Right atrium auricular region (tissue), 2 donors: ENCODE results near the gene ACSM3. TPM values are rescaled to one million over a fixed set of nuclear protein-coding genes. Genes with fewer than 3 reads are reported as not detected.
"Not testable (repeated sequence)": the region's sequence is repeated elsewhere in the genome, so short reads cannot be mapped to it uniquely, and the experiment has no call there.

ENCODE experiments used
- DNase-seq: peaks from one replicate; pipeline ENCODE4 v3.0.0-alpha.2; 2019; ENCODE audit warnings: low spot score
- H3K27ac ChIP-seq, 2 donors: fragments of 200-600 bp; sonication (generic); 1 replicate in 1 of 2; 2 replicates in 1 of 2; pipeline ENCODE4 v1.5.1; 2016 to 2019
- H3K27me3 ChIP-seq, 2 donors: fragments of 200-600 bp; sonication (generic); one replicate each; pipeline versions ENCODE4 v1.5.1 to v1.6.0; 2017 to 2019
- H3K36me3 ChIP-seq: fragments of 200-600 bp; sonication (generic); one replicate; pipeline ENCODE4 v1.5.1; 2016
- H3K4me1 ChIP-seq, 2 donors: fragments of 200-600 bp; sonication (generic); one replicate each; pipeline versions ENCODE4 v1.5.1 to v1.6.0; 2017 to 2019
- H3K4me3 ChIP-seq, 2 donors: fragments of 200-600 bp; sonication (generic); 1 replicate in 1 of 2; 2 replicates in 1 of 2; pipeline ENCODE4 v1.5.1; 2017 to 2019; ENCODE audit warnings: mild to moderate bottlenecking in 1 of 2, moderate library complexity in 1 of 2
- H3K9me3 ChIP-seq, 2 donors: fragments of 200-600 bp; sonication (generic); one replicate each; pipeline ENCODE4 v1.5.1; 2019
- total RNA-seq, 2 donors: library from RNA; depleted of rRNA; stranded (reverse); fragments of >200 nt; gene quantifications; one replicate each; pipeline ENCODE4 v1.1.0, GENCODE V29; 2016
- TF ChIP-seq, protein P1 (sequence below), 2 donors: fragments of 200-600 bp; sonication (generic); IDR thresholded peaks; one replicate each; pipeline ENCODE4 v1.5.1; 2019; ENCODE audit warnings: antibody characterized with exemption in 2 of 2

ACSM3 gene
- total RNA-seq, 2 donors from 2014 or later = 15.8 to 27.0 TPM

DNA sequence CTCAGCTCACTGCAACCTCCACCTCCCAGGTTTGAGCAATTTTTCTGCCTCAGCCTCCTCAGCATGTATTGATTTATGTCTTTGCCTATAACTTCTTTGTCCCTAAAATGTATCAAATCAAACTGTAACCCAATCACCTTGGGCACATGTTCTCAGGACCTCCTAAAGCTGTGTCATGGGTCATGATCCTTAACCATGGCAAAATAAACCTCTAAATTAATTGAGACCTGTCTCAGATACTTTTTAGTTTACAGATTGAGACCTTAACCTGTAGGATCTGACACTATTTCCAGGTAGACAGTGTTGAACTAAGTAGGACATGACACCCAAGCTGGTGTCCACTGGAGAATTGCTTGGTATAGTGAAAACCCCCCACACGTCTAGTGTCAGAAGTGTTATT lies 2.6 kb upstream of the ACSM3 start:
- TF ChIP-seq, protein P1, sequence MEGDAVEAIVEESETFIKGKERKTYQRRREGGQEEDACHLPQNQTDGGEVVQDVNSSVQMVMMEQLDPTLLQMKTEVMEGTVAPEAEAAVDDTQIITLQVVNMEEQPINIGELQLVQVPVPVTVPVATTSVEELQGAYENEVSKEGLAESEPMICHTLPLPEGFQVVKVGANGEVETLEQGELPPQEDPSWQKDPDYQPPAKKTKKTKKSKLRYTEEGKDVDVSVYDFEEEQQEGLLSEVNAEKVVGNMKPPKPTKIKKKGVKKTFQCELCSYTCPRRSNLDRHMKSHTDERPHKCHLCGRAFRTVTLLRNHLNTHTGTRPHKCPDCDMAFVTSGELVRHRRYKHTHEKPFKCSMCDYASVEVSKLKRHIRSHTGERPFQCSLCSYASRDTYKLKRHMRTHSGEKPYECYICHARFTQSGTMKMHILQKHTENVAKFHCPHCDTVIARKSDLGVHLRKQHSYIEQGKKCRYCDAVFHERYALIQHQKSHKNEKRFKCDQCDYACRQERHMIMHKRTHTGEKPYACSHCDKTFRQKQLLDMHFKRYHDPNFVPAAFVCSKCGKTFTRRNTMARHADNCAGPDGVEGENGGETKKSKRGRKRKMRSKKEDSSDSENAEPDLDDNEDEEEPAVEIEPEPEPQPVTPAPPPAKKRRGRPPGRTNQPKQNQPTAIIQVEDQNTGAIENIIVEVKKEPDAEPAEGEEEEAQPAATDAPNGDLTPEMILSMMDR (IDR thresholded peaks at IDR 0.05) = no peak
- no peaks in the 10 kb centered on the region for H3K4me1 ChIP-seq
- no peaks in the 10 kb centered on the region for H3K36me3 ChIP-seq
- DNase-seq = no peak
- no peak overlapping the region for H3K4me3 ChIP-seq
- peaks cover 0 to 5% of the 10 kb centered on the region in 2 donors for H3K9me3 ChIP-seq
- H3K27me3 ChIP-seq = no peaks in the 10 kb centered on the region
- no peak overlapping the region for H3K27ac ChIP-seq

DNA sequence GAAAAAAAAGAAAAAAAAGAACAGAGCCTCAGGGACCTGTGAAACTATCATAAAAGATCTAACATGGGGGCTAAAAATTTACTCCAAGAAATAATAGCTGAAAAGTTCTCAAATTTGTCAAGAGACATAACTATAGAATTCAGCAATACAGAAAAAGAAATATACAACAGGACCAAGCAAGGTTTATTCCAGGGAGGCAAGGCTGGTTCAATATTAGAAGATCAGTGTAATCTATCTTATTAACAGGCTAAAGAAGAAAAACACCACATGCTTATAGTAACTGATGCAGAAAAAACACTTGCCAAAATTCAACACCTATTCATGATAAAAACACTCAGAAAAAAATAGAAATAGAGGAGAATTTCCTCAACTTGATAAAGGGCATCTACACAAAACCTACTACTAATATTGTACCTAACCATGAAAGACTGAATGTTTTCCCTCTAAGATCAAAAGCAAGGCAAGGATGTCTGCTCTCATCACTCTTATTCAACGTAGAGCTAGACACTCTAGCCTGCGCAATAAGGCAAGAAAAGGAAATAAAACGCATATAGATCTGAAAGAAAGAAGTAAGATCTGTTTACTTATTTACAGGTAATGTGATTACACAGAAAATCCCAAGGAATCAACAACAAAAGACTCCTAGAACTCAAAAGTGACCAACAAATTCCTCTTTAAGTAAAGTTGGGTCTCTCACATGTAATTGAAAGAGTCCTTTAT lies 1.2 kb upstream of the ACSM3 start:
- no peaks in the 10 kb centered on the region for H3K4me1 ChIP-seq
- no peaks in the 10 kb centered on the region for H3K27me3 ChIP-seq
- no peaks in the 10 kb centered on the region for H3K36me3 ChIP-seq
- no peak overlapping the region for H3K27ac ChIP-seq
- TF ChIP-seq, protein P1 (IDR thresholded peaks at IDR 0.05) = no peak
- H3K4me3 ChIP-seq = no peak overlapping the region
- no peak for DNase-seq
- H3K9me3 ChIP-seq = peaks cover 0 to 5% of the 10 kb centered on the region in 2 donors

GRCh38 chr16:20764448-20764847 lies 634 bp downstream of the ACSM3 start:
- not testable (repeated sequence) for H3K4me1 ChIP-seq, DNase-seq, H3K36me3 ChIP-seq, H3K9me3 ChIP-seq, H3K27me3 ChIP-seq, H3K4me3 ChIP-seq, H3K27ac ChIP-seq

DNA sequence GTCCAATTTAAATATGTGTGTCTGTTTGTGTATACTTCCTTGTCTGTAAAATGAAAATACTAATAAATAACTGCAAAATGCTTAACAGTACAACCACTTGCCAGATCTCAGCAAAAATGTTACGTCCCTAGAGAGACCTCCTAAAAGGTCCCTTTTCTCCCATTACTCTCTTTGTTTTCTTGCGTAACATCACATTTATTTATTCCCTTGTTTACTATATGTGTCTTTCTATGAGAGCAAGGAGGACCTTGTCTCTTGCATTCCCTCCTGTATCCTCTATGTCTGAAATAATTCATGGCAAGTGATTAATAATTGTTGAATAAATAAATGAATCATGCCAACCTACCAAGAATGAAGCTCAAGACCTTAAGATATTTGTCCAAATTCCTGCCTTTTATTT lies 1.9 kb downstream of the ACSM3 start:
- H3K36me3 ChIP-seq = no peaks in the 10 kb centered on the region
- H3K4me3 ChIP-seq = no peak overlapping the region
- no peak overlapping the region for H3K27ac ChIP-seq
- H3K9me3 ChIP-seq = peaks cover 0 to 5% of the 10 kb centered on the region in 2 donors
- no peak for DNase-seq
- H3K27me3 ChIP-seq = no peaks in the 10 kb centered on the region
- TF ChIP-seq, protein P1 (IDR thresholded peaks at IDR 0.05) = no peak
- no peaks in the 10 kb centered on the region for H3K4me1 ChIP-seq

- Histone ChIP-seq H3K27me3 (no peaks in the 10 kb centered on the region), H3K9me3 (peaks cover 0 to 5% of the 10 kb centered on the region in 2 donors), H3K4me3 (no peak overlapping the region), H3K4me1 (no peaks in the 10 kb centered on the region), H3K27ac (no peak overlapping the region), H3K36me3 (no peaks in the 10 kb centered on the region)
- DNase-seq = no peak
- TF ChIP-seq, protein P1 (IDR thresholded peaks at IDR 0.05) = no peak
Measured at GRCh38 chr16:20766294-20766693, 2.5 kb downstream of the ACSM3 start.

DNA sequence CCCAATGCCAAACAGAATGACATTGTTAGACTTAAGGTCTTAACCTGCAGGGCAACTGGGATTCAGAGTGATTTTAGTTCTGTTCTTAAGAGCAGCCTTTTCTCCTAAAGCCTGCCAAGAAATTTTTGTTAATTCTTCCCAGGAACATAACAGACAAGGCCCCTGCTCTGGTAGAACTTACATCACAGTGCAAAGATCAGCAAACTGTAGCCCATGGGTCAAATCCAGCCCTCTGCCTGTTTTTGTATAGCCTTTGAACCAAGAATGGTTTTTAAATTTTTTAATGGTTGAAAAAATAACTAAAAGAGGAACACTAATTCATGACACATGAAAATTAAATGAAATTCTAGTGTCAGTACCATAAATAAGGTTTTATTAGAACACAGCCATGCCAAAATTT lies 3.8 kb downstream of the ACSM3 start:
- no peak for DNase-seq
- Histone ChIP-seq H3K27me3 (no peaks in the 10 kb centered on the region), H3K27ac (no peak overlapping the region), H3K4me1 (no peaks in the 10 kb centered on the region), H3K4me3 (no peak overlapping the region), H3K9me3 (peaks cover 0 to 4% of the 10 kb centered on the region in 2 donors), H3K36me3 (no peaks in the 10 kb centered on the region)
- TF ChIP-seq, protein P1 (IDR thresholded peaks at IDR 0.05) = no peak
